SIG-M5 (cell line): ENCODE data around the gene RPL10A.

ENCODE experiments used
- DNase-seq: peaks from one replicate; lab custom pipeline; 2025; lab: John Stamatoyannopoulos, UW

Gene RPL10A

DNA sequence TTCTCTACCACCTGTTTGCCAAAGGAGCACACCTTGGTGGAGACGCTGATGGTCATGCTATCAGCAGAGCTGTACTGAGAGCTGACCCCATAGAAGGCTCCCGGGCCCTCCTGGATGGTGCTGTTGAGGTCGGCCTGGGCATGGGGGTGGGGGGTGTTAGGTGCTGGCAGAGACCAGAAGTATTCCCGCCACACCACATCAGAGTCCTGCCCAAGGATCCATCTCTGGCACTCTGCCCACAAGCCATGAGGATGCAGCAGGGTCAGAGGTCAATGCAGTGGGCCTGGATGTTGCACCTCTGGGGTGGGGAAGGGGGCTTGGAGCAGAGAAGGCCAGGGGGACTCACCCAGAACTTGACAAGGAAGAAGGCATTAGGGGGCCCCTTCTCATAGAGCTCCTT lies 7.4 kb downstream of the RPL10A start:
- no peak for DNase-seq

DNA sequence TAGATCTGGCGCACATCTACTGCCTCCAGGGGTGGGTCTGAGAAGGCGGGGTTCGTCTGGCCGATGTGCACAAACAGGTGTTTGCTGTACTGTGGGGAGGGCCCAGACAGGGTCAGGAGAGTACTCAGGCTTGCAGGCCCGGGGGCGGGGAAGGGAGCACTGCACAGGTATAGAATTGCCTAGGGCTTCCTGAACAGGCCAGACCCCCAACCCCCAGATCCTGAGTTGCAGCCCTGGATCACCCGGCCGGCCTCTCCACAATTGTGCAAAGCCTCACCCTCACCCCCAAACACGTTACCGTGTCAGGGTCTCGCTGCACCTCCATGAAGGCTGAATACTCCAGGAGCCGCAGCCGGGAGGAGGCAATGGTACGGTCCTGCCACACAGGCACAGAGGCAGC lies 7.8 kb downstream of the RPL10A start:
- DNase-seq, result no peak

- DNase-seq, result no peak
These were observed 8.8 kb downstream of the RPL10A start for GRCh38 chr6:35477028-35477427.

DNA sequence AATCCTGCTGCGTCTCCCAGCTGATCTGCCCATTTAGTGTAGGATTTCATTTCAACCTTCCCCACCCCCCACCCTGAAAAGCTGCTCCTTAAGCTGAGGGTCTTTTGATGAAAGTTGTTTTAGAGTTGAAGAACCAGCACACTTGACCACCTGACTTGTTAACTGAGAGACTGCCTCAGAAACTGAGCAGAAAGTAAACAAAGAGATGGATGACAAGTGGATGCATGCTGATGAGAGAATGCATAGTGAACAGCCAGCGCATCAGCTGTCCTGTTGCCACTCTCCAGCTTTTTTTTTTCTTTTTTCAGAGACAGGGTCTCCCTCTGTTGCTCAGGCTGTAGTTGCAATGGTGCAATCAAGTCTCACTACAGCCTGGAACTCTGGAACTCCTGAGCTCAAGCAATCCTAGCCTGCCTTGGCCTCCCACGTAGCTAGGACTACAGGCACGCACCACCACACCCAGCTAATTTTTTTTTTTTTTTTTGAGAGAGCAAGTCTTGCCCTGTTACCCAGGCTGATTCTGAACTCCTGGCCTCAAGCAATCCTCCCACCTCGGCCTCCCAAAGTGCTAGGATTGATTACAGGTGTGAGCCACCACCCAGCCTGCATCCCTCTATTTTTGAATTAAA lies 9.5 kb downstream of the RPL10A start:
- DNase-seq, result no peak

DNA sequence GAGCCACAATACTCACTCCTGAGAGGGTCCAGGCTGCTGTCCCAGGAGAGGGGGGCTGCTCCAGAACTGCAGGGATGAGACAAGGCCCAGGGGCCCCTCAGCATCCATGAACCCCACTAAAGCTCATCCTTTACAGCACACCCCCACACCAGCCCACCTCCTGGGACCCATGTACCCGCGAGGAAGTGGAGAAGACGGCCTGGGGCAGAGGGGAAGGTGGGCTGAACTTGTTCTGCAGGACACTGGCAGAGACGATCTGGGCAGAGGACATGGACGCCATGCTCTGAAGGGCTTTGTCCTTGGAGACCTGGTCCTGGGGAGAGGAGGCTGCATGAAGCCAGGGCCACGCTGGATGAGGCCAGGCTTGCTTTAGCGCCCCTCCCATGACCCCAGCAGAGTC lies 10.1 kb downstream of the RPL10A start:
- no peak for DNase-seq

DNA sequence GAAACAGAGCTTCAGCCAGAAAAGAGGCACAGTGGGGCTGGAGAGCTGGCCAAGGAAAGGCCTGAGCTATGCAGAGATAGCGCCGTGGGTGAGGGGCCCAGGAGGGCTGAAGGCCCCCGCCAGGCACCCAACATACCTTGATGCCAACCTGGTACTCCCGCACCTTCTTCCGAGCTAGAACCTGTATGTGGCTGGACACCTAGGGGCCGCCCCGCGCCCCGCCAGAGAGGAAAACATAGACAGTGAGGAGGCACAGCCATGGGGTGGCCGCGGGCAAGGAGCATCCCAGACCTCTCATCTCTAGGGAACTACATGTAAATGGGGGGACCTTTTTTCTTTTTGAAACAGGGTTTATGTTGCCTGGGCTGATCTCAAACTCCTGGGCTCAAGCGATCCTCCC lies 12.0 kb downstream of the RPL10A start:
- no peak for DNase-seq

DNA sequence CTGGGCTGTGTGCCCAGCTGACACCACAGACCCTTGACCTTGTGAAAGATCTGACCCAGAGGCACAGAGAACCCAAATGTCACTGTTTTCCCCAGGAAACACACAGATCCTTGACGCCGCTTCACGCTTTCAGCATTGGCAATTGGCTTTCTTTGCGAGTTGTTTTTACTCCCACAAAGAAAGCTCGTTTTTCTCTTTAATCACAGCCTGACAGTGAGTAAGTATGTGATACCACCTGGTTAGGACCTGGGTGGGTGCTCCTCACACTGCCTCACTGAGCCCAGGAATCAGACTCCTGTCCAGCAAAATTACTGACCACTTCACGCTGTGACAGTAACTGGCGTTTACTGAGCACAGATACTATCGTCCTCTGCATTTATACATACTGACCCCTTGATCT lies 13.0 kb downstream of the RPL10A start:
- no peak for DNase-seq

GRCh38 chr6:35483062-35483461 lies 14.9 kb downstream of the RPL10A start:
- no peak for DNase-seq

GRCh38 chr6:35483490-35483889 lies 15.3 kb downstream of the RPL10A start:
- DNase-seq, result no peak

GRCh38 chr6:35483893-35484645 lies 15.9 kb downstream of the RPL10A start:
- DNase-seq, result no peak

GRCh38 chr6:35484921-35485392 lies 16.8 kb downstream of the RPL10A start:
- no peak for DNase-seq

DNA sequence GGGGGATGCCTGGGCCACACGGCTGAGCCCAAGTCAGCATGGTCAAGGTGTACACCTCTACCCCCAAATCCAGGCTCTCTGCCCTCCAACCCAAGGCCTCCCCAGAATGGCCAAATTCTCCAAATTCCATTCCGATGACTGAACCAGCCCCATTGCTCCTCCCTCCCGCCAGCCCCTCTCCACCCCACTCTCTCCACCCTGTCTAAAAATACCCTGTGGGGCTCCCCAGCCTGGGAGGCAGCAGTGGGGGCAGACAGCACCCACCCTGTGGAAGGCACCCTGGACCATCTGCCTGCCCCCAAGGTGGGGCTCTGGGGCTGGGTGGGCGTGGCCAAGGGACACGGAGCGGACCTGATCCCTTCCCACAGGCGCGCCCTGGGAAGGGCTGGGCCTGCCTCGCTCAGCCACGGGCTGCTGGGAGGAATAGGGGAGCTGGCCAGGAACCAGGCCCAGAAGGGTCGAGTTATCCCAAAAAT lies 17.2 kb downstream of the RPL10A start:
- no peak for DNase-seq

- DNase-seq, result no peak
These were observed 18.1 kb downstream of the RPL10A start for GRCh38 chr6:35486005-35486925.

GRCh38 chr6:35487658-35488516 lies 19.7 kb downstream of the RPL10A start:
- peak; percentile 47 for DNase-seq

DNA sequence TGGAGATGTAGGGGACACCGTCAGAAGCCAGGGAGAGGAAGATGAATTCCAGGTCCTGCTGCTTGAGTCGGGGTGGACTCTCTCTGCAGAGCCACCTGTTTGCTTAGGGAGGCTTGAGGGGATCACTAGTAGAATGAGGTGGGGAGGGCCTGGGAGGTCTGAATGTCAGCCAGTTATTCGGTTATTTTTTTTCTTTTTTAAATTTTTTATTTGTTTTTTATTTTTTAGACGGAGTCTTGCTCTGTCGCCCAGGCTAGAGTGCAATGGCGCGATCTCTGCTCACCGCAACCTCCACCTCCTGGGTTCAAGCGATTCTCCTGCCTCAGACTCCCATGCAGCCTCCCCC lies 20.3 kb downstream of the RPL10A start:
- no peak for DNase-seq

GRCh38 chr6:35489066-35489465 lies 20.9 kb downstream of the RPL10A start:
- no peak for DNase-seq

DNA sequence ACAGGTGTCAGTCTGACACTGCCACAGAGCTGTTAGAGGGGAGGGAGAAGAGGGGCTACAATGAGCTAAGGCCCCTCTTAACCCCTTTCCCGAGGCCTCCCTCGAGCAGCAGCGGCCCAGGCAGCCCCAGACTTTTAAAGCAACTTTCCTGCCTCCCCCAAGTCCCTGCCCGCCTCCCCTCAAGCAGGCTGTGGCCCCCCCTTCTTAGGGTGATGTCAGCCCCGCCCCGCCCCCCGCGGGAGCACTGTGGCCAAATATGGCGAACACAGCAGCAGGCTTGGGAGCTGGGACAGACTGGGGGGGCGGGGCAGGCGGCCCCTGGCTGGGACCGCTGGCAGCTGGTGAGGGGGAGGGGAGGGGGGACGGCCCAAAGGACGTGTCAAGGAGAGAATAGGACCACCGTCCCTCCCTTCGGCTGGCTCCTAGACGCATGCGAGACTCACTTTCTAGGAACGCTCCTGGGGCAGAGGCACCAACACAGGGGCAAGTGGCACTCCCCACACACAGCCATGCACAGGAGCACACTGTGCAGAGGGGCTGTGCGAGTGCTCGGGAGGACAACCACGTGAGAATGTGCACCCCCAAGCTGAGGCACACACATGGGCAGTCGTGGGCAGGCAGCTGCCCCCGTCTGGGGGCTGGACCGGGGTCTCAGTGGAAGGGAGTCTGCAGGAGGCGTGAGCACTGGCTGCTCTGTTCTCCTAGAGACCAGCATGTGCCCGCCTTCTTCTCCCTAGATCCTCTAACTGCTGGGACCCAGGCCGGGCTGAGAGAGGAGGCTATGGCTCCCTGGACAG lies 22.0 kb downstream of the RPL10A start:
- DNase-seq, result no peak

- DNase-seq, result no peak
These were observed 22.8 kb downstream of the RPL10A start for GRCh38 chr6:35490821-35491557.

DNA sequence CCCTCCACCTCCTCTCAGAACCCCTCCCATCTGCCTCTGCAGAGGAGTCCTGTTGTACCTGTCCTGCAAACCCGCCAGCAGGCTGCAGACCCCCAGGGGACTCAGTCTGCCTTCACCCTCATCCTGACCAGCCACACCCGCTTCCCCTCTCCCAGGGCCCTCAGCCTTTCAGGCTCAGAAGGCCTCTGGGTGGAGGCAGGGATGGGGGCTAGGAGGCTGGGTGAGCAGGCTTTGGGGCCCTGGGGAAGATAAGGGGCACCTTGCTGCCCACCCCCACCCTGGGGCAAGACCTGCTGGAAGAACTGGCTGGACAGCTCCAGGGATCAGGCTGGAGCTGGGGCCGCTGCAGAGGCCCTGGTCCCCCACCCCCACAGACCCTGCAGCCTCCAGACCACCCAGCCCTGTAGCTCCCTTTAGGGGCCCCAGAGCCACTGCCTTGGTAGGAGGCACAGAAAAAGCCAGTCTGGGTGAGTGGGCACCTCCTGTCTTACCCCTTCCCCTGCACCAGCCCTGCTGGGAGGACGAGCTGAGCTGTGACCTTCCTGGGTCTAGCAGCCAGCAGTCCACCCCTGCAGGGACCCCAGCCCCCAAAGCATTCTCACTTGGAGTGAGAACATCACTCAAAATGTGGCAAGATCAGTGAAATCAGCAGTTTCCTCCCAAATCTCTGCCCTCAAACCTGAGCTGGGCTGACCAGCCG lies 23.5 kb downstream of the RPL10A start:
- no peak for DNase-seq
